K562 (cell line): Measurements from ENCODE around the gene FOXO4. TPM values are rescaled to one million over a fixed set of nuclear protein-coding genes. Genes with fewer than 3 reads are reported as not detected.

Source experiments
- ARNT ChIP-seq, 2 experiments: fragments of 450-650 bp; IDR thresholded peaks; 2 replicates each; pipeline ENCODE4 v1.6.1; 2016; ENCODE audit warnings: mild to moderate bottlenecking in 1 of 2
- HEY1 ChIP-seq: fragments of 250-450 bp; sonication (Bioruptor Pico); IDR thresholded peaks from 2 replicates; pipeline ENCODE4 v1.5.0; 2020; ENCODE audit warnings: mild to moderate bottlenecking, moderate library complexity, borderline replicate concordance
- MCM3 ChIP-seq: fragments of 450-650 bp; IDR thresholded peaks from 2 replicates; pipeline ENCODE4 v1.6.1; 2016
- PTBP1 ChIP-seq: fragments of 200-400 bp; formaldehyde crosslinking; IDR thresholded peaks from 2 replicates; pipeline ENCODE4 v1.6.1; 2017; ENCODE audit warnings: low read depth, low read length
- SMARCA5 ChIP-seq: fragments of 450-650 bp; IDR thresholded peaks from 2 replicates; pipeline ENCODE4 v1.6.1; 2016
- TBL1XR1 ChIP-seq, 2 experiments: IDR thresholded peaks; 2 replicates each; pipeline ENCODE4 v1.6.1; 2012; ENCODE audit warnings: improper control_type of control experiment in 2 of 2, low read length in 2 of 2, mild to moderate bottlenecking in 1 of 2
- TBP ChIP-seq: optimal IDR thresholded peaks from 2 replicates; pipeline ENCODE3; 2011; ENCODE audit warnings: low read depth, low read length, improper control_type of control experiment
- polyA plus RNA-seq, 8 experiments: library from polyadenylated mRNA; depleted of rRNA in 4 of 8; stranded (reverse) in 5 of 8; unstranded in 3 of 8; fragments of >200 nt; fragmentation: Nextera tagmentation in 2 of 8; fragmentation: Illumina TruSeq in 1 of 8; extraction: Ambion mirVana in 2 of 8; extraction: Trizol in 1 of 8; gene quantifications; 2 replicates each; pipeline versions ENCODE4 v1.2.1 to v1.2.3, GENCODE V29; 2011 to 2014; ENCODE audit warnings: inconsistent platforms in 1 of 8, missing spikeins in 1 of 8
- total RNA-seq, 7 experiments: library from RNA; depleted of rRNA in 6 of 7; stranded (reverse); fragments of >200 nt in 6 of 7; fragmentation: Illumina TruSeq in 2 of 7; extraction: Trizol in 2 of 7; gene quantifications; 2 replicates each; pipeline versions ENCODE4 v1.2.1 to v1.2.3, GENCODE V29; 2011 to 2021; ENCODE audit warnings: low replicate concordance in 1 of 7
- TF ChIP-seq, protein P1 (sequence below): fragments of 200-600 bp; sonication (generic); IDR thresholded peaks from one replicate; pipeline ENCODE4 v1.6.1; 2012; ENCODE audit warnings: mild to moderate bottlenecking, low read depth, low read length, inconsistent platforms
- TF ChIP-seq, protein P2 (sequence below), 3 experiments: fragments of 200-800 bp in 1 of 3; fragments of 250-450 bp in 1 of 3; fragments of 450-650 bp in 1 of 3; sonication (Bioruptor Pico) in 1 of 3; sonication (Bioruptor generic) in 1 of 3; formaldehyde crosslinking in 1 of 3; IDR thresholded peaks; 2 replicates each; pipeline versions ENCODE4 v1.6.1 to v1.8.0; 2016 to 2022; ENCODE audit warnings: mild to moderate bottlenecking in 2 of 3, missing genetic modification characterization in 2 of 3, missing compliant biosample characterization in 1 of 3, moderate library complexity in 1 of 3
- TF ChIP-seq, protein P3 (sequence below): IDR thresholded peaks from 2 replicates; pipeline ENCODE4 v1.6.1; 2012; ENCODE audit warnings: low read depth, low read length, improper control_type of control experiment, borderline replicate concordance

The FOXO4 gene
- total and polyA plus RNA-seq, 9 of the 15 experiments (the other 6 are each of a cell fraction or from before 2014, with no cell fraction given): 0.13 to 26.6 (median 8.5) TPM

DNA sequence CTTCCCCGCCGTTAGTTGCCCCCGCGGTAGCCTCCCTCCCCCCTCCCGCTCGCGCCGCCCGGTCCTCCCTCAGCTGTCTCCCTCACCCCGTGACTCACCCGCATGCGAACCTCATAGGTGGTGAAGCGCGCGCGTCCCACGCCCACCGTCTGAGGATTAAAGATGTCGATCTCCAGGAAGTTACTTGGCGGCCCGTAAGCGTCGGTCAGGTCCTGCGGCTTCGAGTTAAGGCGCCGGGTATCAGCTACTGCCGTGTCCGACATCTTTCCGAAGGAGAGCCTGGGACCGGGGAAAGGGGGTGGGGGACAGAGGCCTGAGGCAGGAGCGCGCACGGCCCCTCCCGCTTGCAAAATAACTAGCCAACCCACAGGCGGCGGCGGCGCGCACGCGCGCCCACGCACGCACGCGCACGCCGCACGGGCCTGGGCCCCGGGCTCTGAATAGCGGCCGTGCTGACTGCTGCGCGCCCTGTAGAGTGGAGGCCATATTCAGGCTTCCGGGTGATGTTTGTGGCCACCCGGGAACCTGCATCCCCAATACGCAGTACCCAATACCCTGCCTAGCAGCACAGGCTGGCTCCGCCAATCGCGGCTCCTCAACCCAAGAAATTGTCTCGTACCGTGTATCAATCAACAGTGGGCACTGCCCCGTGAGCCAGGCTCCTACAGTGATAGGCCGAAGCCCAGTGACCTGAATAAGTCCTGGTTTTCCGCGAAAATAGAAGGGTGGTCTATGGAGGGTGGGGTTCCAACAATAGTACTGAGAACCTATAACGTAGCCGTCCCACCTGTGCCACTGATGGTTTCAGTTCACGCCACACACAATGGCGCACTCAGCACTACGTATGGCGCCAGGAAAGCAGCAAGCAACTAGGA is 27.4 kb upstream of the FOXO4 start, which contains the start of gene SNX12 (continued):
- TF ChIP-seq, protein P1, sequence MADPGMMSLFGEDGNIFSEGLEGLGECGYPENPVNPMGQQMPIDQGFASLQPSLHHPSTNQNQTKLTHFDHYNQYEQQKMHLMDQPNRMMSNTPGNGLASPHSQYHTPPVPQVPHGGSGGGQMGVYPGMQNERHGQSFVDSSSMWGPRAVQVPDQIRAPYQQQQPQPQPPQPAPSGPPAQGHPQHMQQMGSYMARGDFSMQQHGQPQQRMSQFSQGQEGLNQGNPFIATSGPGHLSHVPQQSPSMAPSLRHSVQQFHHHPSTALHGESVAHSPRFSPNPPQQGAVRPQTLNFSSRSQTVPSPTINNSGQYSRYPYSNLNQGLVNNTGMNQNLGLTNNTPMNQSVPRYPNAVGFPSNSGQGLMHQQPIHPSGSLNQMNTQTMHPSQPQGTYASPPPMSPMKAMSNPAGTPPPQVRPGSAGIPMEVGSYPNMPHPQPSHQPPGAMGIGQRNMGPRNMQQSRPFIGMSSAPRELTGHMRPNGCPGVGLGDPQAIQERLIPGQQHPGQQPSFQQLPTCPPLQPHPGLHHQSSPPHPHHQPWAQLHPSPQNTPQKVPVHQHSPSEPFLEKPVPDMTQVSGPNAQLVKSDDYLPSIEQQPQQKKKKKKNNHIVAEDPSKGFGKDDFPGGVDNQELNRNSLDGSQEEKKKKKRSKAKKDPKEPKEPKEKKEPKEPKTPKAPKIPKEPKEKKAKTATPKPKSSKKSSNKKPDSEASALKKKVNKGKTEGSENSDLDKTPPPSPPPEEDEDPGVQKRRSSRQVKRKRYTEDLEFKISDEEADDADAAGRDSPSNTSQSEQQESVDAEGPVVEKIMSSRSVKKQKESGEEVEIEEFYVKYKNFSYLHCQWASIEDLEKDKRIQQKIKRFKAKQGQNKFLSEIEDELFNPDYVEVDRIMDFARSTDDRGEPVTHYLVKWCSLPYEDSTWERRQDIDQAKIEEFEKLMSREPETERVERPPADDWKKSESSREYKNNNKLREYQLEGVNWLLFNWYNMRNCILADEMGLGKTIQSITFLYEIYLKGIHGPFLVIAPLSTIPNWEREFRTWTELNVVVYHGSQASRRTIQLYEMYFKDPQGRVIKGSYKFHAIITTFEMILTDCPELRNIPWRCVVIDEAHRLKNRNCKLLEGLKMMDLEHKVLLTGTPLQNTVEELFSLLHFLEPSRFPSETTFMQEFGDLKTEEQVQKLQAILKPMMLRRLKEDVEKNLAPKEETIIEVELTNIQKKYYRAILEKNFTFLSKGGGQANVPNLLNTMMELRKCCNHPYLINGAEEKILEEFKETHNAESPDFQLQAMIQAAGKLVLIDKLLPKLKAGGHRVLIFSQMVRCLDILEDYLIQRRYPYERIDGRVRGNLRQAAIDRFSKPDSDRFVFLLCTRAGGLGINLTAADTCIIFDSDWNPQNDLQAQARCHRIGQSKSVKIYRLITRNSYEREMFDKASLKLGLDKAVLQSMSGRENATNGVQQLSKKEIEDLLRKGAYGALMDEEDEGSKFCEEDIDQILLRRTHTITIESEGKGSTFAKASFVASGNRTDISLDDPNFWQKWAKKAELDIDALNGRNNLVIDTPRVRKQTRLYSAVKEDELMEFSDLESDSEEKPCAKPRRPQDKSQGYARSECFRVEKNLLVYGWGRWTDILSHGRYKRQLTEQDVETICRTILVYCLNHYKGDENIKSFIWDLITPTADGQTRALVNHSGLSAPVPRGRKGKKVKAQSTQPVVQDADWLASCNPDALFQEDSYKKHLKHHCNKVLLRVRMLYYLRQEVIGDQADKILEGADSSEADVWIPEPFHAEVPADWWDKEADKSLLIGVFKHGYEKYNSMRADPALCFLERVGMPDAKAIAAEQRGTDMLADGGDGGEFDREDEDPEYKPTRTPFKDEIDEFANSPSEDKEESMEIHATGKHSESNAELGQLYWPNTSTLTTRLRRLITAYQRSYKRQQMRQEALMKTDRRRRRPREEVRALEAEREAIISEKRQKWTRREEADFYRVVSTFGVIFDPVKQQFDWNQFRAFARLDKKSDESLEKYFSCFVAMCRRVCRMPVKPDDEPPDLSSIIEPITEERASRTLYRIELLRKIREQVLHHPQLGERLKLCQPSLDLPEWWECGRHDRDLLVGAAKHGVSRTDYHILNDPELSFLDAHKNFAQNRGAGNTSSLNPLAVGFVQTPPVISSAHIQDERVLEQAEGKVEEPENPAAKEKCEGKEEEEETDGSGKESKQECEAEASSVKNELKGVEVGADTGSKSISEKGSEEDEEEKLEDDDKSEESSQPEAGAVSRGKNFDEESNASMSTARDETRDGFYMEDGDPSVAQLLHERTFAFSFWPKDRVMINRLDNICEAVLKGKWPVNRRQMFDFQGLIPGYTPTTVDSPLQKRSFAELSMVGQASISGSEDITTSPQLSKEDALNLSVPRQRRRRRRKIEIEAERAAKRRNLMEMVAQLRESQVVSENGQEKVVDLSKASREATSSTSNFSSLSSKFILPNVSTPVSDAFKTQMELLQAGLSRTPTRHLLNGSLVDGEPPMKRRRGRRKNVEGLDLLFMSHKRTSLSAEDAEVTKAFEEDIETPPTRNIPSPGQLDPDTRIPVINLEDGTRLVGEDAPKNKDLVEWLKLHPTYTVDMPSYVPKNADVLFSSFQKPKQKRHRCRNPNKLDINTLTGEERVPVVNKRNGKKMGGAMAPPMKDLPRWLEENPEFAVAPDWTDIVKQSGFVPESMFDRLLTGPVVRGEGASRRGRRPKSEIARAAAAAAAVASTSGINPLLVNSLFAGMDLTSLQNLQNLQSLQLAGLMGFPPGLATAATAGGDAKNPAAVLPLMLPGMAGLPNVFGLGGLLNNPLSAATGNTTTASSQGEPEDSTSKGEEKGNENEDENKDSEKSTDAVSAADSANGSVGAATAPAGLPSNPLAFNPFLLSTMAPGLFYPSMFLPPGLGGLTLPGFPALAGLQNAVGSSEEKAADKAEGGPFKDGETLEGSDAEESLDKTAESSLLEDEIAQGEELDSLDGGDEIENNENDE: no peak
- TF ChIP-seq PTBP1 (no peak), MCM3 (no peak), TBP (no peak), HEY1 (CRISPR knock-in tag) (no peak), TBL1XR1 (IDR thresholded peaks at IDR 0.05; ENCODE audit: low read length in 2 of 2) (peak in 1 of 2 experiments; percentile 61; a peak in 1 of 4 replicates), ARNT (IDR thresholded peaks at IDR 0.05) (no peak), SMARCA5 (no peak)
- TF ChIP-seq, protein P2, sequence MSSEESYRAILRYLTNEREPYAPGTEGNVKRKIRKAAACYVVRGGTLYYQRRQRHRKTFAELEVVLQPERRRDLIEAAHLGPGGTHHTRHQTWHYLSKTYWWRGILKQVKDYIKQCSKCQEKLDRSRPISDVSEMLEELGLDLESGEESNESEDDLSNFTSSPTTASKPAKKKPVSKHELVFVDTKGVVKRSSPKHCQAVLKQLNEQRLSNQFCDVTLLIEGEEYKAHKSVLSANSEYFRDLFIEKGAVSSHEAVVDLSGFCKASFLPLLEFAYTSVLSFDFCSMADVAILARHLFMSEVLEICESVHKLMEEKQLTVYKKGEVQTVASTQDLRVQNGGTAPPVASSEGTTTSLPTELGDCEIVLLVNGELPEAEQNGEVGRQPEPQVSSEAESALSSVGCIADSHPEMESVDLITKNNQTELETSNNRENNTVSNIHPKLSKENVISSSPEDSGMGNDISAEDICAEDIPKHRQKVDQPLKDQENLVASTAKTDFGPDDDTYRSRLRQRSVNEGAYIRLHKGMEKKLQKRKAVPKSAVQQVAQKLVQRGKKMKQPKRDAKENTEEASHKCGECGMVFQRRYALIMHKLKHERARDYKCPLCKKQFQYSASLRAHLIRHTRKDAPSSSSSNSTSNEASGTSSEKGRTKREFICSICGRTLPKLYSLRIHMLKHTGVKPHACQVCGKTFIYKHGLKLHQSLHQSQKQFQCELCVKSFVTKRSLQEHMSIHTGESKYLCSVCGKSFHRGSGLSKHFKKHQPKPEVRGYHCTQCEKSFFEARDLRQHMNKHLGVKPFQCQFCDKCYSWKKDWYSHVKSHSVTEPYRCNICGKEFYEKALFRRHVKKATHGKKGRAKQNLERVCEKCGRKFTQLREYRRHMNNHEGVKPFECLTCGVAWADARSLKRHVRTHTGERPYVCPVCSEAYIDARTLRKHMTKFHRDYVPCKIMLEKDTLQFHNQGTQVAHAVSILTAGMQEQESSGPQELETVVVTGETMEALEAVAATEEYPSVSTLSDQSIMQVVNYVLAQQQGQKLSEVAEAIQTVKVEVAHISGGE (CRISPR knock-in tag; IDR thresholded peaks at IDR 0.05): peak in 1 of 3 experiments; percentile 78; a peak in 2 of 6 replicates
- TF ChIP-seq, protein P3, sequence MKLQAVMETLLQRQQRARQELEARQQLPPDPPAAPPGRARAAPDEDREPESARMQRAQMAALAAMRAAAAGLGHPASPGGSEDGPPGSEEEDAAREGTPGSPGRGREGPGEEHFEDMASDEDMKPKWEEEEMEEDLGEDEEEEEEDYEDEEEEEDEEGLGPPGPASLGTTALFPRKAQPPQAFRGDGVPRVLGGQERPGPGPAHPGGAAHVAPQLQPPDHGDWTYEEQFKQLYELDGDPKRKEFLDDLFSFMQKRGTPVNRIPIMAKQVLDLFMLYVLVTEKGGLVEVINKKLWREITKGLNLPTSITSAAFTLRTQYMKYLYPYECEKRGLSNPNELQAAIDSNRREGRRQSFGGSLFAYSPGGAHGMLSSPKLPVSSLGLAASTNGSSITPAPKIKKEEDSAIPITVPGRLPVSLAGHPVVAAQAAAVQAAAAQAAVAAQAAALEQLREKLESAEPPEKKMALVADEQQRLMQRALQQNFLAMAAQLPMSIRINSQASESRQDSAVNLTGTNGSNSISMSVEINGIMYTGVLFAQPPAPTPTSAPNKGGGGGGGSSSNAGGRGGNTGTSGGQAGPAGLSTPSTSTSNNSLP: no peak
